Measurements from ENCODE around the gene CPLX4.

CPLX4 gene

DNA sequence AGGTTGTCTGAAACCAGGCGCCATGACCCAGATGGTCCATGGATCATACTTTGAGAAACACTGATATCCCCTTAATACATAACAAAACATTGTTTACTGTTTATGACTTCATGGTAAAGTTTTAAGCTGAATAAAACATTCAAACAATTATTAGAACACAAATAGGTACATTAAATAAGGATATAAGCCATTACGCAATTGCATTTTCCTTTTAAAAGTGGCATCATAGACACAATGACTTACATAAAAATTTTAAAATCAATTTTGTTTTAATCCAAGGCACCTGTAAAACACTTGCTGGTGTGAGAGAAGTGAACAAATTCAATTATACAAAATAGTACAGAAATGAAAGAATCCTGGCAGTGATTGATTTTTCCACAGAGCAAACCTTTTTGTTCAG, 10.2 kb upstream of the CPLX4 start:
- Mint-ChIP-seq H3K27ac (no peak overlapping the region), H3K4me3 (no peak overlapping the region), H3K4me1 (no peaks in the 10 kb centered on the region), H3K9me3 (no peaks in the 10 kb centered on the region), H3K27me3 (no peaks in the 10 kb centered on the region)
- DNase-seq (no peak), ATAC-seq (no peak)

DNA sequence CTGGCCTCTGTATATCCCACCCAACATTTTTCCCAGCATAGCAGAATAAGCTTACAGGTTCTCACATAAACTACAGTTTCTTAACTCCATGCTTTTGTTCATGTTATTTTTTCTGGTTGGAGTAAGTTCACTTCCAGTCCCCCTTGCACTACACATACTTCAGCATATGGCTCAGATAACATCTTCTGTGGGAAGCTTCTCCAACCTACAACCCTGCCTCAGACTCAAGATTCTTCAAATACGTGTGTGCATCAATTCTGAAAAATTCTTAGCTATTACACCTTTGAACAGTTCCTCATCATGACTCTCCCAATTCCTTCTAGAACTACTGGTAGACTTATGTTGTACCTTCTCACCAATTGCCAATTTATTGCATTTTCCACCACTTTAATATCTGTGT, 7.5 kb upstream of the CPLX4 start:
- no peaks in the 10 kb centered on the region for H3K9me3 Mint-ChIP-seq
- ATAC-seq (no peak), DNase-seq (no peak)
- H3K4me1 Mint-ChIP-seq, result no peaks in the 10 kb centered on the region
- peaks cover 2% of the 10 kb centered on the region for H3K27me3 Mint-ChIP-seq
- no peak overlapping the region for H3K4me3 Mint-ChIP-seq
- H3K27ac Mint-ChIP-seq, result no peak overlapping the region

DNA sequence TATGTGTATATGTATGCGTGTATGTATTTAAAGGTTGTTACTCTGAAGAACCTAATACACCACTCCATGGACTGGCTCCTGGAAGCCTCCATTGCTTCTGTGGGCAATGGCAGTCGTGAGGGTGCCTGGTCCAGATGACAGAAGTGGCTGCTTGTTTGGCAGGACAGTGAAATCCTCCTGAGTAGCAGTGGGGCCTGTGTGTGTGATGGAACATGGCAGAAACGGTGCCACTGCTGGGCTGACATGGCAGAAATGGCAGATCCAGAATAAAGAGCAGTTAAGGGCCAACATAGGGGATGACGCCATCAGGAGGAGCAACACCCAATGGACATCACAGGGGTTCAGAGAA, 6.1 kb upstream of the CPLX4 start:
- Mint-ChIP-seq H3K4me3 (no peak overlapping the region), H3K4me1 (no peaks in the 10 kb centered on the region), H3K9me3 (no peaks in the 10 kb centered on the region), H3K27ac (no peak overlapping the region), H3K27me3 (peaks cover 12% of the 10 kb centered on the region)
- ATAC-seq (peak; percentile 35), DNase-seq (no peak)

DNA sequence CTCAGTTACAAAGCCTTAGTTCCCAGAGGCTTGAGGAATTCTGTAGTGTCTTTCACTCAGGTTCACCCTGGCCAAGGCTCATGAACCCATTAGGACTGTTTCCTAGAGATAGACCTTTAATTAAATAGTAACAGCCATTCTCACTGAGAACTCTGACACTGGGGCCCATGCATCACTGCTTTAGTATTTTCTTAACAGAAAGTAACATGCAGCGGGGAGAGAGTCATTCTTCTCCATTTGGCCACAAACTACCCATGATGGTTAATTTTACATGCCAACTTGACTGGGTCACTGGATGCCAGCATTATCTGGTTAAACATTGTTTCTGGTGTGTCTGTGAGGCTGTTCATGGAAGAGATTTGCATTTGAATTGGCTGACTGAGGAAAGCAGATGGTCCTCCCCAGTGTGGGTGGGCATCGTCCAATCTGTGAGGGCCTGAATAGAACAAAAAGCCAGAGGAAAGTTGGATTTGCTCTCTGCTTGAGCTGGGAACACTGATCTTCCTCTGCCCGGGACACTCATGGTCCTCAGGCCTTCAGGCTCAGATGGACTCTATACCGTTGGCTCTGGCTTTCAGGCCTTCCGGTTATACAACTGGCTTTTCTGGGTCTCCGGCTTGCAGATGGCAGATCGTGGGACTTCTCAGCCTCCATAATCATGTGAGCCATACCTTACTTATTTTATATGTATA, 5.6 kb upstream of the CPLX4 start:
- DNase-seq (no peak), ATAC-seq (peak; percentile 29)
- no peak overlapping the region for H3K27ac Mint-ChIP-seq
- no peaks in the 10 kb centered on the region for H3K4me1 Mint-ChIP-seq
- peaks cover 16% of the 10 kb centered on the region for H3K27me3 Mint-ChIP-seq
- H3K4me3 Mint-ChIP-seq, result no peak overlapping the region
- no peaks in the 10 kb centered on the region for H3K9me3 Mint-ChIP-seq

DNA sequence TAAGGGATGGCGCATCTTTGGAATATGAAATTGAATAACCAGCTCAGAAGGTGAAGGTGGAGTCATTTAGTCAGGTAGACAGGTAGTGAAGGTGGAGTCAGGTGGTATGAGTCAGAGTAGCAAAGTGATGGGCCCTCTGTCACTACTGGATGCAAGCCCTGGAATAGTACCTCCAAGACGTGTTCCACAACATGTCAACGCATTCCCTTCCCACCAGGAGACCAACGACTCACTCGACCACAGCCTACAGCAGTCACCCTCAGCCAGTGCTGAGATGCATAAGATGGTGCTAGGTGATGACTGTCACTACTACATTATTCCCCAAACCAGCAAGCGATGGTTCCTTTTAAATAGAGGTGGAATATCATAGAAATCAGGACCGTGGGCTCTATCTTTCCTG, 6.8 kb downstream of the CPLX4 start:
- no peak for ATAC-seq
- Mint-ChIP-seq H3K27me3 (peaks cover 55% of the 10 kb centered on the region), H3K4me1 (peaks cover 8% of the 10 kb centered on the region), H3K4me3 (no peak overlapping the region), H3K27ac (no peak overlapping the region), H3K9me3 (no peaks in the 10 kb centered on the region)
- DNase-seq, result no peak

DNA sequence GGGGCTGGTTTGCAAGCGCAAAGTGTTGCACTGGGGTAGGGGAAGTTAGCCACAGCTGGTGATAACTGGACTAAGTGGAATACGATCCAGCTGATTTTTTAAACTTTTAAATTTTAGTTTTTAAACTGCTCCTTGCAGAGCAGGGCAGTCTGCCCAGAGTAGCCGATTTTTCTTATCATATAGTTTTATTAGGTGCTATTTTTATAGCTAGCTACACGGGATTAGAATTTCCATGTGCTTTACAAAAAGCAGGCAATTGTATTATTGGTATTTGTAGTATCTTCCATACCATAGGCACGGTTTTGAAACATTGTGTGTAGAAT, 9.6 kb downstream of the CPLX4 start:
- Mint-ChIP-seq H3K27ac (no peak overlapping the region), H3K9me3 (no peaks in the 10 kb centered on the region), H3K4me3 (peak overlapping the region; percentile 70 to 75), H3K27me3 (peaks cover 63% of the 10 kb centered on the region), H3K4me1 (peaks cover 8% of the 10 kb centered on the region)
- DNase-seq, result no peak
- ATAC-seq, result no peak

DNA sequence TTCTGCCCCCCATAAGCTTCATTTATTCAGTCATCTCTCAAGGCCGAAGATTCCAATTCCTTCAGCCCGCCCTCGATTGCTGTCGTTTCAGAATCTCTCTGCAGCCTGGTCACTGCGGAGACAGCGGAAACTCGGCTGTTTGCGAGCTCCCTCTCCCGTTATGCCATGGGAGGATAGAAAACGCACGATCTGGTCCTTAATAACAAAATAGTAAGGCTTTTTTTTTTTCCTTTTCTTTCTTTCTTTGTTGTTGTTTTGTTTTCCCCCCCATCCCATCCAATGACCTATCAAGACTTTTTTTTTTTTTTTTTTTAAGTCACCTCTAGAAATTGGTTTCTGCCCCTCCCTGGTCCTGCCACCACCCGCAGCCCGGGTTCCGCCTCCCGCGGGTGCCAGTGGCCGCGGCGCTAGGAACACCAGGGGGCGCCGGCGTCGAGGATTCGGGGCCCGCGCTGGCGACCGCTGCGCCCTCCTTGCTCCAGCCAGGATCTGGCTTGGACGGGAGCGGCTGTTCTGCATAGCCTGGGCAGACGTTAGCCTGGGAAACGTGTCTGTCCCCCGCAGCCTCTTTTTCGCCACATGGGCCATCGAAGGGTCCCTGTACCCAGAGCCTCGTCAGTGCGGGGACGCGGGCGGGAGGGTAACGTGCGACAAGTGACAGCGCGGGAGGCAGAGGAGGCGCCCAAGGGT, 10.1 kb downstream of the CPLX4 start:
- ATAC-seq, result peak; percentile 90

DNA sequence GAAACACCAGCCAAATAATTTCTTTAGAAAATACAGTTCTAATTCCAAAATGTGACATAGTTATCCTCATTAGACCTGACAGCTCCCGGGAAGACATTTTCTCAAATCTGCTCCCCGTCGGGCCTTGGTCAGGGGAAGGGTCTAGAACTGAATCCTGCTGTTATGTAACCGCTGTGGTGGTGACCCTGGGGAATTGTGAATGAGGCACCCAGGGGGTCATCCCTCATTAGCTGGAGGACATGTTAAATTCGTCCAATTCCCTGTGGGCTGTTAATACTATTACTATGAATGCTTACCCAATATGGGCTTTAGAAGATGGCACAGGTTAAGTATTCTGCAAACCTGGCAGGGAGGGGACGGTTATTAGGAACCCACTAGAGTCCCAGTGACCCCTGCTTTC, 11.8 kb downstream of the CPLX4 start:
- ATAC-seq (no peak), DNase-seq (no peak)
- peaks cover 8% of the 10 kb centered on the region for H3K4me1 Mint-ChIP-seq
- H3K27ac Mint-ChIP-seq, result no peak overlapping the region
- H3K9me3 Mint-ChIP-seq, result no peaks in the 10 kb centered on the region
- peaks cover 58% of the 10 kb centered on the region for H3K27me3 Mint-ChIP-seq
- no peak overlapping the region for H3K4me3 Mint-ChIP-seq

More for the DNA sequence above, 10.1 kb downstream of the CPLX4 start:
- Mint-ChIP-seq H3K27me3 (peaks cover 63% of the 10 kb centered on the region), H3K4me3 (peak overlapping the region; percentile 70 to 75), H3K9me3 (no peaks in the 10 kb centered on the region), H3K27ac (no peak overlapping the region), H3K4me1 (peaks cover 8% of the 10 kb centered on the region)
- DNase-seq, result peak; percentile 70 to 74

DNA sequence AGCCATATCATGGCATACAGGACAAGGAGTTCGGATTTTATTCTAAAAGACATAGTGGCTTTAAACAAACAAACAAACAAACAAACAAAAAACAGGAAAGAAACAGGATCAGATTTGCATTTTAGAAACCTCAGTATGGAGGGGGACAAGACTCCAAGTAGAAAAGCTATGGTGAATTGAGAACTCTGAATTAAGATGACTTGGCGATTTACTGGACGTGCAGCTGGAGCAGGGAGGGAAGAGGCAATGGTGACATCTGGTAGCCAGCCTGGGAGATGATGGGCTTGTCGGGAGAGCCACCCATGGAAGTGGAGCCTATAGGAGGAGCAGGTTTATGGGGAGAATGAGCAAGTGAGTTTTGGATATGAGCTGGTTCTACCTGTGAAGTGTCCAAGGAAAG, 13.2 kb downstream of the CPLX4 start:
- peaks cover 52% of the 10 kb centered on the region for H3K27me3 Mint-ChIP-seq
- no peak overlapping the region for H3K27ac Mint-ChIP-seq
- ATAC-seq (no peak), DNase-seq (no peak)
- no peak overlapping the region for H3K4me3 Mint-ChIP-seq
- peaks cover 8% of the 10 kb centered on the region for H3K4me1 Mint-ChIP-seq
- H3K9me3 Mint-ChIP-seq, result no peaks in the 10 kb centered on the region

DNA sequence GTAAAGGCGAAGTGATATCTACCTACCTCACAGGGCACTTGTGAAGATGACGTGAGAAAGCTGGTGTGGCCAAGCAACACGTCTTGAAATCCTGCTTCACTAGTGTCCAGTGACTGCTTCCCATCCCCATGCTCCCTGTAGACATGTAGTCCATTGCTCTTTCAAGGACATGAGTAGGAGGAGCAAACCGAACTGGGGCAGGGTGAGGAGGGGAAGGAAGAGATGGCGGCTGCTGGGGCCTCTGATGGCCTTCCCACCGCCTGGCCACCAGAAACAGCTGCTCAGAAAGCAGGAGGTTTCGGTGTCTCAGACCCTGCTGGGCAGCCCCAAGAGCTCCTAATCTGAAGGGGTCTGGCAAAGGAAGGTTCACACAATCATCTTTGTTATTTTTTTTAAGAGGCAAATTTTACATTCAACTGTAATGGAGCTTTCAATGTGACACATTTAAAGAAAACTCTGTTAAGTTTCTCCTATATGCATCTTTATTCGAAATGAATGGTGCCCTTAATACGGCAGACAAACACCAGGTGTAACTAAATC, 14.7 kb downstream of the CPLX4 start:
- DNase-seq (no peak), ATAC-seq (no peak)
- H3K9me3 Mint-ChIP-seq, result no peaks in the 10 kb centered on the region
- peaks cover 44% of the 10 kb centered on the region for H3K27me3 Mint-ChIP-seq
- H3K4me3 Mint-ChIP-seq, result no peak overlapping the region
- H3K27ac Mint-ChIP-seq, result no peak overlapping the region
- peaks cover 8% of the 10 kb centered on the region for H3K4me1 Mint-ChIP-seq

DNA sequence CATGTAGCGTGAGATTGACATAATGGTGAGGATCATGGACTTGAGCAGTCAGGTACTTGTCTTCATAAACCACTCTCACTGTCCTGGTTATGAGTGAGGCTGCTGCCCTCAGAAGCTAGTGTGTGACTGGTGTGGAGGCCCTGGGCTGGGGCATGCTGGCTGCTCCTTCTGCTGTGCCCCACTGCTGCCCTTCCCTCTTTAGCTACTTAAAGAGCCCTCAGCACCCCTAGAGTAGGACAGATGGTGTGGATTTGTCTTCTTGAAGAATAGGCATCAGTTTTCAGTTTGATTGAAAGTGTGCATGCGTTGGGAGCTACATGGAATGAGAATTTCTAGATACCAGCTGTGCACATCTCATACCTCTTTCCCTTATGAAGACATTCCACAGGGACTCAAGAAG, 15.4 kb downstream of the CPLX4 start:
- Mint-ChIP-seq H3K27me3 (peaks cover 44% of the 10 kb centered on the region), H3K27ac (no peak overlapping the region), H3K4me3 (no peak overlapping the region), H3K9me3 (no peaks in the 10 kb centered on the region), H3K4me1 (peaks cover under 1% of the 10 kb centered on the region)
- DNase-seq (no peak), ATAC-seq (no peak)

DNA sequence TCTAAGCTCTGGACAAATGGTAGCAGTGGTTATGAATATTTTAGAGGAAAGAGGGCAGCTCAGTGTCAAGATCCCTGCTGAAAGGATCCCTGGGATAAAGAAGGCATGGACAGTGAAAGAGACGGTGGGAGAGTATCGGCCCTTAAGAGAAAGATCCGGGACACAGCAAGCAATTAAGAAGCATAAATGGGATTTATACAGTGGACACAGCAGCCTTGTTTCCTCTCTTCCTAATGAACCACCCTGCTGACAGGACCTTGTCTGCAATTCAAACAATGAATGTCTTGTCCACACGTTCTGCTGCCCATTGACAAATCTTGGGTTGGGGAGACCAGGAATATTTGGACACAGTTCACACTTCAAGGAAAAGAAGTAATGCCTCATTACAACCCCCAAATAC, 16.5 kb downstream of the CPLX4 start:
- H3K4me3 Mint-ChIP-seq, result no peak overlapping the region
- no peak for ATAC-seq
- no peak overlapping the region for H3K27ac Mint-ChIP-seq
- peaks cover 40% of the 10 kb centered on the region for H3K27me3 Mint-ChIP-seq
- H3K4me1 Mint-ChIP-seq, result no peaks in the 10 kb centered on the region
- DNase-seq, result no peak
- H3K9me3 Mint-ChIP-seq, result no peaks in the 10 kb centered on the region

DNA sequence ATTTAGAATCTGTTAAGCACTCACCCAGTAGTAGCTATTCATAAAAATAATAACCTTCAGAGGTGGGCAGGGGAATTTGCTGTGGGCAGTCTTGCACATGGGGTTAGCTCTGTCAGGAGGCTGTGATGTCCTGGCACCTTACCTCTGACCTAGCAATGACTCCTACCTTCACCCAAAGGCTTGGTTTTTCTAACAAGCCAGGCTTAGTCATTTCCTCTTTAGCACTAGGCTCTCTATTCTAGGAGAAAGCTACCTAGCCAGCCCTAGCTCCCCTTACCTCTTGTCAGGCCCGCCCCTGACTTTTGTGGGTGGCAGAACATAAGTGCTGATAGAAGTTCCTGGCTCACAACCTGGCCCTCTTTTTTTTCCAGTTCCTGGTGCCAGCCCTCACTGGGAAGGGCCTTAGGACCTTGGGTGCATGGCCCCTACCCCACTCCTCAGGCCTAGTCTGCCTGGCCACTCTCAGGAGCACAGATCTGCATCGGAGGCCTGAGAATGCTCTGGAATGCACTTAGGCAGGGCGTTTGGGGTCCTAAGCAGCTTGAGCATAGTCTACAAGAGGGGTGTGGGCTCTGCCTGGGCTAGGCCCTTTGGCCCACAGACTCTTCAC, 17.7 kb downstream of the CPLX4 start:
- Mint-ChIP-seq H3K9me3 (no peaks in the 10 kb centered on the region), H3K4me1 (no peaks in the 10 kb centered on the region), H3K27me3 (peaks cover 37% of the 10 kb centered on the region), H3K4me3 (no peak overlapping the region), H3K27ac (no peak overlapping the region)
- DNase-seq, result peak in 1 of 2 donors; percentile 13
- peak; percentile 90 for ATAC-seq

DNA sequence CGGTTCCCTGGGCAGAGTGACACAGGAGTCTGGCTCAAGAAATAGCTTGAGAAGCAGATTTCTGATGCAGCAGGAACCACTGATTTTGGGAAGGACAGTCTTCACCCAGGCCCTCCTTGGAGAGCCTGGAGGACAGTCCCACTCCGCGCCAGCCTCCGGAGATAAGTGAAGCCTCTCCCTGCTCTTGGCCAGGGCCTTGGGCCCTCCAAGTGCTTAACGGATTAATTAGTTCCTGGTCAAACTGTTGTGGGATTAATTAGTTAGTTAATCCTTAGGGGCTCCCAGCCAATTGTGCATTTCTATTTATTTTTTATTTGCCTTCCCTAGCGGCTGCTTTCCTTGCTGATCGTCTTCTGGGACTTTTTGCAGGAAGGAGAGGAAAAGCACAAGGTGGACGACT, 19.6 kb downstream of the CPLX4 start:
- ATAC-seq, result no peak
- Mint-ChIP-seq H3K27ac (no peak overlapping the region), H3K4me1 (no peaks in the 10 kb centered on the region), H3K4me3 (no peak overlapping the region), H3K9me3 (no peaks in the 10 kb centered on the region), H3K27me3 (peaks cover 42% of the 10 kb centered on the region)
- no peak for DNase-seq

DNA sequence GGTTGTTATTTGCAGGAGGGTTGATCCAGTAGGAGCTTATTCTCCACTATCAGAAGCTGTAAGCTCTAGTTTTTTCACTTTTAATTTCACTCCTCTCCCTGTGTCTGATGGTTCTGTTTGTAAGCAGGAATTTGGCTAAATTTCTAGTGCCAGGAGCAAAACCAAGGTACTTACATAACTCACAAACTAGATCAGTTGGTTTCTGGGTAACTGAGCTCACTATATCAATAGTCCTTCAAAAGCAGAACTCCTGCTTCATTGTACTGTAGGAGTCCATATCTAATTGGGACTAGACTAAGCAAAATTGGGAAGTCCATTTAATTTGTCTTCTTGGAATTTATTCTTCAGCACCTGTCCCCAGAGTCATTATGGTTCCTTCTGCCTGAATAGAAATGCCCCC, 25.1 kb downstream of the CPLX4 start:
- Mint-ChIP-seq H3K27ac (no peak overlapping the region), H3K4me1 (no peaks in the 10 kb centered on the region), H3K27me3 (peaks cover 55% of the 10 kb centered on the region), H3K4me3 (no peak overlapping the region), H3K9me3 (no peaks in the 10 kb centered on the region)
- DNase-seq (no peak), ATAC-seq (no peak)

DNA sequence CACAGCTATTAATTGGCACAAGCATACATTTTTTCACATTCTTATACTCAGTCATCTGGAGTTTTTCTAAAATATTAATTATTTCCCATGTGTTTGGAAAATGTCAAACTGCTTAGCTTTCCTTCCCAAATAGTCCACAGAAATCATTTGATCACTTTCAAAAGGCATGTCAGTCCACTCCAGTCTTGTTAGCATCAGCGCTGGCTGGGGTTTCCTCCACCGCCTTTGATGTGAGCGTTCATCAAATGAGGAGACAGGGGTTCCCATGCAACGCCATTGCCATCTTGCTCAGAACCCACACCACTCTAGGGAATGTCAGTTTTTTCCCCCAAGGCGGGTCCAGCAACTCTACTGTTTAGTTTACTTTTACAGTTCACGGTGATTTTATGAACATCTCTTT, 32.1 kb downstream of the CPLX4 start:
- DNase-seq (no peak), ATAC-seq (no peak)
- no peak overlapping the region for H3K27ac Mint-ChIP-seq
- H3K27me3 Mint-ChIP-seq, result peaks cover 52% of the 10 kb centered on the region
- H3K9me3 Mint-ChIP-seq, result no peaks in the 10 kb centered on the region
- H3K4me1 Mint-ChIP-seq, result no peaks in the 10 kb centered on the region
- no peak overlapping the region for H3K4me3 Mint-ChIP-seq

Data from stimulated activated naive CD8-positive, alpha-beta T cell treated with anti-CD3 and anti-CD28 coated beads, Interleukin-15, amount 100 ng/mL, for 72 hours (primary cell).